Esophagus squamous epithelium (tissue), 5 donors: ENCODE measurements around the gene SMARCA4. TPM values are rescaled to one million over a fixed set of nuclear protein-coding genes. Genes with fewer than 3 reads are reported as not detected.

Source experiments
- DNase-seq: peaks from one replicate; lab custom pipeline; 2025; lab: John Stamatoyannopoulos, UW
- H3K27ac ChIP-seq, 4 donors: fragments of 200-600 bp; sonication (generic); one replicate each; pipeline ENCODE4 v1.5.1; 2016 to 2019; ENCODE audit warnings: mild to moderate bottlenecking in 1 of 4
- H3K27me3 ChIP-seq, 4 donors: fragments of 200-600 bp; sonication (generic); 1 replicate in 3 of 4; 2 replicates in 1 of 4; pipeline versions ENCODE4 v1.5.1 to v1.6.0; 2017 to 2021; ENCODE audit warnings: antibody characterized with exemption in 1 of 4
- H3K36me3 ChIP-seq, 3 donors: fragments of 200-600 bp; sonication (generic); one replicate each; pipeline ENCODE4 v1.5.1; 2016 to 2019
- H3K4me1 ChIP-seq, 3 donors: fragments of 200-600 bp; sonication (generic); one replicate each; pipeline ENCODE4 v1.5.1; 2017 to 2019
- H3K4me3 ChIP-seq, 4 donors: fragments of 200-600 bp; sonication (generic); 1 replicate in 3 of 4; 2 replicates in 1 of 4; pipeline ENCODE4 v1.5.1; 2016 to 2019; ENCODE audit warnings: mild to moderate bottlenecking in 2 of 4, moderate library complexity in 1 of 4
- H3K9me3 ChIP-seq, 3 donors: fragments of 200-600 bp; sonication (generic); one replicate each; pipeline ENCODE4 v1.5.1; 2016 to 2019
- CTCF ChIP-seq, 6 experiments: fragments of 450-650 bp in 4 of 6; fragments of 200-600 bp in 2 of 6; sonication (generic) in 2 of 6; IDR thresholded peaks; one replicate each; pipeline ENCODE4 v1.5.1; 2016 to 2019; ENCODE audit warnings: antibody characterized with exemption in 6 of 6, mild to moderate bottlenecking in 4 of 6, moderate library complexity in 4 of 6
- POLR2A ChIP-seq, 4 donors: fragments of 450-650 bp; IDR thresholded peaks; one replicate each; pipeline ENCODE4 v1.6.1; 2017; ENCODE audit warnings: antibody characterized with exemption in 4 of 4, mild to moderate bottlenecking in 4 of 4, moderate library complexity in 3 of 4
- WGBS, 2 donors: methylation state at CpG; one replicate each; pipeline ENCODE4 v1.1.5; 2018; 5-methylcytosine and 5-hydroxymethylcytosine counted together
- intact Hi-C: fragments of 100-400 bp; cut with DNase I; formaldehyde crosslinking; loops from one replicate; pipeline ENCODE4 v1.15.0; 2022
- total RNA-seq, 4 donors: library from RNA; depleted of rRNA; stranded (reverse); fragments of >200 nt; gene quantifications; one replicate each; pipeline ENCODE4 v1.1.0, GENCODE V29; 2016
- donor health status: DM: yes; HTN: yes; CAD: no.

The SMARCA4 gene
- total RNA-seq, 4 donors from 2014 or later, result 62.8 to 142 (median 93.4) TPM

GRCh38 chr19:11090264-11090996 is 129.6 kb downstream of the SMARCA4 start:
- 0% methylated on average over 3 to 11 of the region's 64 CpGs for WGBS, 2 donors
- Histone ChIP-seq H3K36me3 (peaks cover 0 to 19% (median 0%) of the 10 kb centered on the region in 3 donors), H3K9me3 (no peaks in the 10 kb centered on the region), H3K4me3 (peak overlapping the region; percentile 61 to 92 (median 84)), H3K4me1 (peaks cover 44 to 88% (median 72%) of the 10 kb centered on the region in 3 donors), H3K27ac (peak overlapping the region; percentile 95 to 100 (median 99)), H3K27me3 (no peaks in the 10 kb centered on the region)
- TF ChIP-seq CTCF (IDR thresholded peaks at IDR 0.05), result peak in 2 of 6 experiments; percentile 4 to 8
- peak in 3 of 4 donors; percentile 94 to 99 (median 97) for TF ChIP-seq POLR2A (IDR thresholded peaks at IDR 0.05)
- peak; percentile 88 for DNase-seq
- intact Hi-C loops, result no loop called here

- peak overlapping the region; percentile 61 to 92 (median 84) for H3K4me3 ChIP-seq
- no peak for DNase-seq
- H3K27me3 ChIP-seq, result no peaks in the 10 kb centered on the region
- H3K36me3 ChIP-seq, result peaks cover 0 to 19% (median 0%) of the 10 kb centered on the region in 3 donors
- TF ChIP-seq POLR2A (IDR thresholded peaks at IDR 0.05) (no peak), CTCF (IDR thresholded peaks at IDR 0.05) (no peak)
- H3K27ac ChIP-seq, result peak overlapping the region; percentile 95 to 100 (median 99)
- intact Hi-C loops, result no loop called here
- peaks cover 45 to 88% (median 72%) of the 10 kb centered on the region in 3 donors for H3K4me1 ChIP-seq
- H3K9me3 ChIP-seq, result no peaks in the 10 kb centered on the region
- WGBS, 2 donors, result 8 to 18% methylated on average over 9 of the region's 11 CpGs
These were observed 130.3 kb downstream of the SMARCA4 start for GRCh38 chr19:11090997-11091702.

- Histone ChIP-seq H3K36me3 (peaks cover 0 to 24% (median 0%) of the 10 kb centered on the region in 3 donors), H3K27ac (peak overlapping the region; percentile 95 to 100 (median 99)), H3K4me1 (peaks cover 47 to 88% (median 76%) of the 10 kb centered on the region in 3 donors), H3K4me3 (peak overlapping the region; percentile 61 to 92 (median 84)), H3K27me3 (no peaks in the 10 kb centered on the region), H3K9me3 (no peaks in the 10 kb centered on the region)
- DNase-seq, result no peak
- intact Hi-C loops, result no loop called here
- peak in 3 of 4 donors; percentile 4 to 51 (median 39) for TF ChIP-seq POLR2A (IDR thresholded peaks at IDR 0.05)
- TF ChIP-seq CTCF (IDR thresholded peaks at IDR 0.05), result no peak
- WGBS, 2 donors, result 4 to 9% methylated on average over 7 to 8 of the region's 8 CpGs
These were observed 130.9 kb downstream of the SMARCA4 start for GRCh38 chr19:11091703-11092153.

GRCh38 chr19:11092181-11092538 is 131.3 kb downstream of the SMARCA4 start:
- no peaks in the 10 kb centered on the region for H3K27me3 ChIP-seq
- peaks cover 47 to 88% (median 78%) of the 10 kb centered on the region in 3 donors for H3K4me1 ChIP-seq
- intact Hi-C loops, result no loop called here
- no peaks in the 10 kb centered on the region for H3K9me3 ChIP-seq
- DNase-seq, result no peak
- 4 to 9% methylated on average over 2 to 6 of the region's 6 CpGs for whole genome bisulfite sequencing, 2 donors
- H3K27ac ChIP-seq, result peak overlapping the region; percentile 95 to 100 (median 99)
- TF ChIP-seq POLR2A (IDR thresholded peaks at IDR 0.05) (no peak), CTCF (IDR thresholded peaks at IDR 0.05) (no peak)
- H3K4me3 ChIP-seq, result peak overlapping the region; percentile 61 to 92 (median 84)
- peaks cover 0 to 27% (median 0%) of the 10 kb centered on the region in 3 donors for H3K36me3 ChIP-seq
